Suppressor macrophage treated with lipopolysaccharide for 4 hours (primary cell): ENCODE measurements around the gene ZDHHC17.
"Not testable (repeated sequence)": the region's sequence is repeated elsewhere in the genome, so short reads cannot be mapped to it uniquely, and the experiment has no call there.

ENCODE experiments used
- DNase-seq: peaks from one replicate; pipeline ENCODE4 v3.0.0-alpha.2; 2020

The ZDHHC17 gene, protein sequence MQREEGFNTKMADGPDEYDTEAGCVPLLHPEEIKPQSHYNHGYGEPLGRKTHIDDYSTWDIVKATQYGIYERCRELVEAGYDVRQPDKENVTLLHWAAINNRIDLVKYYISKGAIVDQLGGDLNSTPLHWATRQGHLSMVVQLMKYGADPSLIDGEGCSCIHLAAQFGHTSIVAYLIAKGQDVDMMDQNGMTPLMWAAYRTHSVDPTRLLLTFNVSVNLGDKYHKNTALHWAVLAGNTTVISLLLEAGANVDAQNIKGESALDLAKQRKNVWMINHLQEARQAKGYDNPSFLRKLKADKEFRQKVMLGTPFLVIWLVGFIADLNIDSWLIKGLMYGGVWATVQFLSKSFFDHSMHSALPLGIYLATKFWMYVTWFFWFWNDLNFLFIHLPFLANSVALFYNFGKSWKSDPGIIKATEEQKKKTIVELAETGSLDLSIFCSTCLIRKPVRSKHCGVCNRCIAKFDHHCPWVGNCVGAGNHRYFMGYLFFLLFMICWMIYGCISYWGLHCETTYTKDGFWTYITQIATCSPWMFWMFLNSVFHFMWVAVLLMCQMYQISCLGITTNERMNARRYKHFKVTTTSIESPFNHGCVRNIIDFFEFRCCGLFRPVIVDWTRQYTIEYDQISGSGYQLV

DNA sequence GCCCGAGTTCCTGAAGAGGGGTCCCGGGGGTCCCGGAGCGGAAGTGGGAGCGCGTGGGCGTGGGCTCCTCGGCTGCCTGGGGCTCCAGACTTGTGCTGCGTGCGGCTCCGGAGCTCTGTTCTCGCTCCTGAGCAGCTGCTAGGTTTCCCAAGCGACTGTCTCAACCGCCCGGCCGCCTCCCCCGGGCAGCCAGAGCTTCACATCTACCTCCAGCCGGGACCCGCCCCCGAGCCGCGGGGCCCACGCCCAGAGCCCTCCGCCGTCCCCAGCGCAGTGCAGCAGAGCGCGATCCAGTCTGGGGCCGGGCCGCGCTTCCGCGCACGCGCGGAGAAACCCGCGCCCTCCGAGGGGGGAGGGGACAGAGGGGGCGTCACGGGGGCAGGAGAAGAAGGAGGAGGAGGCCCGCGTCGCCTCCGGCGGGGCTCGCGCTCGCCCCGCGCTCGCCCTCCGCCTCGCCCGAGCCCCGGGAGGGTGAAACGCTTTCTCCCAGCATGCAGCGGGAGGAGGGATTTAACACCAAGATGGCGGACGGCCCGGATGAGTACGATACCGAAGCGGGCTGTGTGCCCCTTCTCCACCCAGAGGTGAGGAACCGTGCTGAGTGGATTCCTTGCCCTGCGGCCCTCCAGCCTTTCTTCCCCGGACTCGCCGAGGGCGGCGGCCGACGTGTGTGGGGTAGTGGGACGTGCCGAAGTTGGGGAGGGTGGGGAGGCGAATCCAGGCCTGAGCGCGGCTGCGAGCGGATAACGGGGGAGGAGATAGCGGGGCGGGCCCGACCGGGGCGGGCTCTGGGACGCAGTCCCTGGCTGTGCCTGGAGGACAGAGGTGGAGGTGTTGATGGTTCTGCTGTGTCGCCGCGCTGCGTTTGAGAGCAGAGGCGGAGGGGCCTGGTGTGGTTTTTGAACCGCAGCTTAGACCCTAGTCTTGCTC, at the start of gene ZDHHC17:
Gene ZDHHC17, plus strand, starts transcription at position 370 of the 930 bp plus-strand sequence. Its CDS starts 122 bp downstream, at position 492.
- peak; percentile 90 for DNase-seq

DNA sequence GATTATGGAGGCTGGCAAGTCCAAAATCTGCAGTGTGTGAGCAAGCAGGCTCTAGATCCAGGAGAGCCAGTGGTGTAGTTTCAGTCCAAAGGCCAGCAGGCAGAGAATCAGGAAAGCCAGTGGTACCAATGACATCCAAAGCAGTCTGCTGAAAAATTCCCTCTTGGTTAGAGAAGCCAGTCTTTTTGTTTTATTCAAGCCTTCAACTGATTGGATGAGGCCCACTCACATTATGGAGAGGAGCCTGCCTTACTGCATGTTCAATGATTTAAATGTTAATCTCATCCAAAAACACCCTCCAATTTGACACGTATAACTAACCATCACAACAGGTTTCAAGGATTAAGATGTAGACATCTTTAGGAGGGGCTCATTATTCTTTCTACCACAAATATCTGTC, 49.5 kb upstream of the ZDHHC17 start:
- no peak for DNase-seq

DNA sequence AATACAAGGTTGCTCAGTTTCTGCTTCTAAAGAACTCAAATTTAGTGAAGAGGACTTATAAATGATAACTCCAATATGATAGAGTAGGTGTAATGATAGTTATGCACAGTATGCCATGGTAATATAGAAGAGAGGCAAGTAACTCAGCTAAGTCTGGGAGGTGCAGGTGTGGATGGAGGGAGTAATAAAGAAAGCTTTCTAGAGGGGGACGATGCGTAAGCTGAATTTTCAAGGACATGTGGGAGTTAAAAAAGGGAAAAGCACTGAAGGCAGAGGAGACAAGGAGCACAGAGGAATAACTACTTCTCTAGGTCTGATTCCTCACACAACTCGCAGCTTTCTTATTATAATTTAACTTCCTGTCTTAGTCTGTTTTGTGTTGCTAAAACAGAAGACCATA, 49.1 kb upstream of the ZDHHC17 start:
- DNase-seq, result no peak

DNA sequence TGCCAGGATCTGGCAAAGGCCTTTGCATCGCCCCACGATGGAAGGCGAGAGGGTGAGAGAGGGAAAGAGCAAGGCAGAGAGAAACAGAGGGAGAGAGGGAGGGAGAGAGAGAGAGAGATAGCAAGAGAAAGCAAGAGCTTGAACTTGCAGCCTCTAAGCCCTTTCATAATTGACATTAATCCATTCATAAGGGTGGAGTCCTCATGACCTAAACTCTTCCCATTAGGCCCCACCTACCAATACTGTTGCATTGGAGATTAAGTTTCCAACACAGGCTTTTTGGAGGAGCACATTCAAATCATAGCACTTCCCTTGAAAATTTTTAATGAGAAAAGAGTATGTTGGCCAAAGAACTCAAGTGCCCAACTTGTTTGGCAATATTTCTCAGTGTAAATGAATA, 48.6 kb upstream of the ZDHHC17 start:
- DNase-seq, result no peak

DNA sequence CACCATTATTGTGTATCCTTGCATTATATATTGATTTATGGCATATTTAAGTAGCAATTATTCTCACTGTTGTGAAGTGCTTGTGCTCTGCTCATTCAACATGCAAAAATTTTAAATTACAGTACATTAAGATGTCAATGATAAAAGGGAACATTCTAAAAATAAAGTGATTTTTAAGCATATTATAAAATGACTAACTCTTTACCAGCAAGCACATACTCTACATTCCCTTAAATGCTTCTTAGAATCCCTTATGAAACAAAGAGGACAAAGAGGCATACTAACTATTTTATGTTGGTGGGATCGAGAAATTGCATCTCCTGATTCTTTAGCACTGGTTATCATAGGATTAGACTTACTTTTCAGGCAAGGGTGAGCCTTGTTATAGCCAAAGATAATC, 46.6 kb upstream of the ZDHHC17 start:
- DNase-seq, result no peak

DNA sequence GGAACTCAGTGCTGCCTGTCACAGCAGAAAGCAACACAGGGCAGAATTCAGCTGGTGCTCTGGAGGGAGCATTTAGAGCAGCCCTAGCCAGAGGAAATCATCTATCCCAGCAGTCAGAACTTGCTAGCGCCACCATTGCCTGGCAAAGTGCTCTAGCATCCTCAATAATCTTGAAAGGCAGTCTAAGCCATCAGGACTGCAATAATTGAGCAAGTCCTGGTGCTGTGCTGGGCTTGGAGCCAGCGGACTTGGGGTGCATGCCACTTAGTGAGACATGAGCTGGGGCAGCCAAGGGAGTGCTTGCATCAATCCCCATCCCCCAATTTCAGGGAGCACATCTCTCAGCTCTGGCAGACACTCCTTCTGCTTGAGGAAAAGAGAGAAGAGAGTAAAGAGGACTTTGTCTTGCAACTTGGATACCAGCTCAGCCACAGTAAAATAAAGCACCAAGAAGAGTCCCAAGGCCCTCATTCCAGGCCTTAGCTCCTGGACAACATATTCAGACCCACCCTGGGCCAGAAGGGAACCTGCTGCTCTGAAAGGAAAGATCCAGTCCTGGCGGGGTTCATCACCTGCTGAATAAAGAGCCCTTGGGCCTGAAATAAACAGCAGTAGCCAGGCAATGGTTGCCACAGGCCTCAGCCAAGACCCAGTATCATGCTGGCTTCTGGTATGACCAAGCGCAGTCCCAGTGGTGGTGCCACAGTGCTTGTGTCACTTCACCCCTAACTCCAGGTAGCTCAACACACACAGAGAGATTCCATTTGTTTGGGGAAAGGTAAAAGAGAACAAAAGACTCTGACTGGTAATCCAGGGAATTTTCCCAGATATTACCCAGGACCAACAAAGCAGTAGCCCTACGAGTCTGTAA, 44.5 kb upstream of the ZDHHC17 start:
- DNase-seq, result no peak

DNA sequence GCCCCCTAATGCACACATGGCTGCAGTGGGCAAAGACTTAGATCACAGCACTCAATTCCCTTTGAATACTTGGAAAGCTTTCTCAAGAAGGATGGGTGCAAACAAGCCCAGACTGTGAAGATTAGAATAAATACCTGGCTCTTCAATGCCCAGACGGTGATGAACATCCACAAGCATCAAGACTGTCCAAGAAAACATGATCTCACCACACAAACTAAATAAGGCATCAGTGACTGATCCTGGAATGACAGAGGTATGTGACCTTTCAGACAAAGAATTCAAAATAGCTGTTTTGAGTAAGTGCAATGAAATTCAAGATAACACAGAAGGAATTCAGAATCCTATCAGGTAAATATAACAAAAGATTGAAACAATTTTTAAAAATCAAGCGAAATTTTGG, 43.8 kb upstream of the ZDHHC17 start:
- no peak for DNase-seq

DNA sequence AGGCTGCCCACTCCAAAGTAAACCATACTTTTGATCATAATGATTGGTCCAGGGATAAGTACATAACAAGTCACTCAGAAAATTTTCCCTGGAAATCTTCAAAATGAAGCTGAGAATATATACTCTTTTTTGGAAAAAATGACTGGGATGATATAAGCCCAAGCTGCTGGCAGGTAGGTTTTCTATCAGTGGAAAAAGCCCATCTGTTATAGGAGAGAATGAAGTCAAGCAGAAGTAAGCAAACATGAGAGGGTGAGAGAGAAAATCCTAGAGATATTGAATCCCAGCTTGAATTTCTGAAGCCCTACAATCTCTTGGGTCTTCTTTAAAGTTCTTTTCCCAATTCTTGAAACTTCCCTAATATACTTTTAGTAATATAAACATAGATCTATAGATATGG, 37.3 kb upstream of the ZDHHC17 start:
- DNase-seq, result no peak

DNA sequence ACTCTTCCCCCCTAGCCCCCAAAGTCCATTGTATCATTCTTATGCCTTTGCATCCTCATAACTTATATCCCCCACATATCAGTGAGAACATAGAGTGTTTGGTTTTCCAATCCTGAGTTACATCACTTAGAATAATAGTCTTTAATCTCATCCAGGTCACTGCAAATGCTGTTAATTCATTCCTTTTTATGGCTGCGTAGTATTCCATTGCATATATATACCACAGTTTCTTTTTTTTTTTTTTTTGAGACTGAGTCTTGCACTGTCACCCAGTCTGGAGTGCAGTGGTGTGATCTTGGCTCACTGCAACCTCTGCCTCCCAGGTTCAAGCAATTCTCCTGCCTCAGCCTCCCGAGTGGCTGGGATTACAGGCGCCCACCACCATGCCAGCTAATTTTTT, 31.7 kb upstream of the ZDHHC17 start:
- not testable (repeated sequence) for DNase-seq

DNA sequence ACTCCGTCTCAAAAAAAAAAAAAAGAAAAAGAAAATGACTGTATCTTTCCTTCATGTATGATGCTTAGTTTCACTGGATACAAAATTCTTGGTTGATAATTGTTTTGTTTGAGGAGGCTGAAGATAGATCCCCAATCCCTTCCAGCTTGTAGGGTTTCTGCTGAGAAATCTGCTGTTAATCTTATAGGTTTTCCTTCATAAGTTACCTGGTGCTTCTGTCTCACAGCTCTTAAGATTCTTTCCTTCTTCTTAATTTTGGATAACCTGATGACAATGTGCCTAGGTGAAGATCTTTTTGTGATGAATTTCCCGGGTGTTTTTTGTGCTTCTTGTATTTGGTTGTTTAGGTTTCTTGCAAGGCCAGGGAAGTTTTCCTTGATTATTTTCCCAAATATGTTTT, 26.2 kb upstream of the ZDHHC17 start:
- not testable (repeated sequence) for DNase-seq

DNA sequence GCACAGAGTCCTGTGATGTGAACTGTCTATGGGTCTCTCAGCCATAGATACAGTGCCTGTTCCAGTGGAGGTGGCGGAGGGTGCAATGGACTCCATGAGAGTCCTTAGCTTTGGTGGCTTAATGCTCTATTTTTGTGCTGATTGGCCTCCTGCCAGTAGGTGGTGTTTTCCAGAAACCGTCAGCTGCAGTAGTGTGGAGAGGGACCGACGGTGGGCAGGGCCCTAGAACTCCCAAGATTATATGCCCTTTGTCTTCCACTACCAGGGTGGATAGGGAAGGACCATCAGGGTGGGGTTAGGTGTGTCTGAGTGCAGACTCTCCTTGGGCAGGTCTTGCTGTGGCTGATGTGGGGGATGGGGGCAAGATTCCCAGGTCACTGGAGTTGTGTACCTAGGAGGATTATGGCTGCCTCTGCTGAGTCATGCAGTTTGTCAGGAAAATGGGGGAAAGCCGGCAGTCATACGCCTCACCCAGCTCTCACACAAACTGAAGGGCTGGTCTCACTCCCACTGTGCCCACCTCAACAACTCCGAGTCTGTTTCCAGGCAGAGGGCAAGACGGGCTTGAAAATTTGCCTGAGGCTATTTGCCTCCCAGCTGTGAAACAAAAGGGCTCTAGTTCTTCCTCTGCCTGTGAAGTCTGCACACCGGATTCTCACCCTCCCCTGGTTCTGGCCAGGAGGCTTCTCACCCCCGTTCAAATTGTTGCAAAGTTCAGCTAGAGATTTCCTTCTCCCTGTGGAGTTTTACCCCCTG, 24.9 kb upstream of the ZDHHC17 start:
- no peak for DNase-seq

DNA sequence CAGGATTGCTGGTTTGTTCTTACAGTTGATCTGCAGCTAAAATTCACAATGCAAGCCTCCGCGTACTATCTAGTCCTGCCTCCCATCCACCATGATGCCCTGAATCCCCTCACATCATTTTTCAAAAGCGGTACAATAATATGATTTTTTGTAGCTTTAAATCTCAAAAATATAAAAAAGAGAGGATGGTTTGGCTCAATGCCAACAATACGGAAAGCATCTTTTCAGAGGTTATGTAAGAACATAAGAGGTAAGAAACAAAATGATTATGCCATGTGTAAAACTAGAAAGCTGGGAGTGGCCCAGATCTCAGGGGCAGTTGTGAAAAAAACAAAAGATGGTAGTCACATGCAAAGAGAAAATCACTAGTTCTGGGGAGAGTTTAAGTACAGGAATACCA, 24.0 kb upstream of the ZDHHC17 start:
- no peak for DNase-seq

DNA sequence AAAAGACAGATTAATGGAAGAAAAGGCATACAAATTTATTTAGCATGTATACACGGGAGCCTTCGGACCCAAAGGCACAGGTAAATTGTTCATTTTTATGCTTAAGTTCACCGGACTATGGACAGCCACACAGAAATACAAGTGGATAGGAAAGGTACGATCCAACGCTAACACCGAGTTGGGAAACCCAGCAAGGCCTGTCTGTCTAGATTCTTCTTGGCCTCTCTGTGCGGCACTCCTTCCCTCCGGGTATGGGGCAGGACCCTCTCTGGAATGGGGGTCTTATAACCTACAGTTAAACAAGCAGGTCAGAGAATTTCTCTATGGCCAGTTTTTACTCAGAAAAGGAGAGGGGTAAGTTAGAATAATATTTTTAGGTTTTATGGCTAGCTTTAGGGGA, 23.4 kb upstream of the ZDHHC17 start:
- DNase-seq, result no peak

DNA sequence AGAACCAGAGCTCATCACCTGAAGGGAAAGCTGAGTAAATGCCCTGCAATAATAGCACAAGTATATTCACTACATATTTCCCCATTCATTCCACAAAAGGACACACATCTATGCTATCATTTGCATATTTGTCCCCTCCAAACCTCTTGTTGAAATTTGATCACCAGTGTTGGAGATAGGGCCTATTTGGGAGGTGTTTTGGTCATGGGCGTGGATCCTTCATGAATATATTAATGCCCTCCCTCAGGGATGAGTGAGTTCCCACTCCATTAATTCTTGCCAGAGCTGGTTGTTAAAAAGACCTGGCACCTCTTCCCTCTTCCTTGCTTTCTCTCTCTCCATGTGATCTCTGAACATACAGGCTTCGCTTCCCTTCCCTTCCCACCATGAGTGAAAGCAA, 18.6 kb upstream of the ZDHHC17 start:
- no peak for DNase-seq

DNA sequence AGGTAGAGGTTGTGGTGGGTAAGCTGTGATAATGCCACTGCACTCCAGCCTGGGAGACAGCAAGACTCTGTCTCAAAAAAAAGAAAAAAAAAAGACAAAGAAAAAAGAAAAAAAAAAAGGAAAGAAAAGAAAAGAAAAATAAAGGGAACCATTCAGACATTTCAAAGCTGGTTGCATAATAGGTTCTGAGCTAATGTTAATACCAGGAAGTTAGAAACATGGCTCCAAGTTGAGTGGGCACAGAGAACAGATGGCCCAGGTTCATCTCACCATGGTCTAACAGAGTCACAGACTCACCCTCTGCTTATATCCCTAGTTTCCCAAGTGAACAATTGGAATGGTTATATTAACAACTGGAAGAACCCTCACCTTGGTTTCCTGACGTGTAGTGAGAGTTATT, 17.4 kb upstream of the ZDHHC17 start:
- DNase-seq, result peak; percentile 30

DNA sequence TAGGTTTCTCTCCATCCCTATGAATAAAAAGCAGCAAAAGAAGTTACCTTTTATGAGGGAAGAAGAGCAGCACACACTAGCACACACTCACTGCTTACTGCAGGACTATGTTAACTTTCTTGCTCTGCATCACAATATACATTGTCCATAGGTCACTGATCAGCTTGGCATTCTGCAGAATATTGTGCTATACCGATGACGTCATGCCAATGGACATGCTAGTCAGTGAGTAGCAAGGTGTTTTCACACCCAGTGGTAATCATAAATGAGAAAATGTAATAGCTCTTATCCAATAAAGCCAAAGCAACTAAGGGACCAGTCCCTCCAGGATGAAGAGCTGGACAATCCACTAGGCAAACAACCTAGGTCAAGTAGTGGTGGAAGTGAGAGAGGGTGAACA, 16.7 kb upstream of the ZDHHC17 start:
- no peak for DNase-seq

DNA sequence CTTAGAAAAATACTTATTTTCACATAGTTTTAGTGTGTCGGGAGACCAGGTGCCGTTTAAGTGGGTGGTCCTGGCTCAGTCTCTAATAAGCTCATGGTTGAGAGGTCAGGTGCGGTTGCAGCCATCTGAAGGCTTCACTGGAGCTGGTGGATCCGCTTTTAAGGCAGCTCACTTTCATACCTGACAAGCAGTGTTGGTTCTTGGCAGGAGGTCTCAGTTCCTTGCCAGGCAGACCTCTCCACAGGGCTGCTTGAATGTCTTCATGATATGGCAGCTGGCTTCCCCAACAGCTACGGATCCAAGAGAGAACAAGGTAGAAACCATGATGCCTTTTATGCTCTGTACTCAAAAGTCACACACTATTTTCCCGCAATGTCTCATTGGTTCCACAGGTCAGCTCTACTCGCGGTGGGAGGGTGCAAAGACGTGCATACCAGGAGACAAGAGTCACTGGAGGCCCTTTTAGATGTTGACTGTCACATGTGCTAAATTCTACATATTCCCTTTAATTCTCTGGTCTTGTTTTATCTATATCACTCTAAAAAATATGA, 8.0 kb upstream of the ZDHHC17 start:
- DNase-seq, result no peak

DNA sequence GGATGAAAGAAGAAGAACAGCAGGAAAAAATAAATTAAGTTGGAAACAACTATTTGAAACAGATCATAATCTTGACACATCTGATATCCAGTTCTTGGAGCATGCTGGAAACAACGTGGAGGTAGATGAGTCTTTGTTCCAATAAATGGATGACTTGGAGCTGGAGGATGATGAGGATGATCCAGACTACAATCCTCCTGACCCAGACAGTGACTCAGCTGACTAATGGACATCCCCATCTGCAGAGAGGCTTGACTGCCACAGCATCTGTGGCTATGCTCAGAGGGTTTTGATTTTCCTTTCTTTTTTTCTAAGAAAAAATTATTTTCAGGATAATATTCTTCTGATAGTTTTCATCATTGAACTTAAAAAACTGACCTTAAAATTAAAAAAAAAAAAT, 6.2 kb upstream of the ZDHHC17 start:
- no peak for DNase-seq

DNA sequence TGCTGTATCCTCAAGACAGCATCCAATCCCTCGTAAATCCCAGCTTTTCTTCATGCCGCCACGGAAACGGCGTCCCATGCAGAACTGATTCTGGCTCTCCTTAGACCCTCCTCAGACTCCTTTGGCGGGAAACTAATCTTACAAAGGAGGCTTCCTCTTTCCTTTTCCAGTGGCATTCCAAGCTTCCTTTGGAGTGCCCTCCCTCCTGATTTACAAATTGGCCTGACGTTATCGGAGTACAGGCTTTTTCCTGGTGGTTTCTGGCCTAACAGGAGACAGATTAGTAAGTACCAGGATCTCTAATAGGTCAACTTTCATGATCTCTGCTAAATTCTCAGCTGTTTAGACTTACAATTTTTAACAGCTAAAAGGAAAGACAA, 1.3 kb upstream of the ZDHHC17 start:
- no peak for DNase-seq

DNA sequence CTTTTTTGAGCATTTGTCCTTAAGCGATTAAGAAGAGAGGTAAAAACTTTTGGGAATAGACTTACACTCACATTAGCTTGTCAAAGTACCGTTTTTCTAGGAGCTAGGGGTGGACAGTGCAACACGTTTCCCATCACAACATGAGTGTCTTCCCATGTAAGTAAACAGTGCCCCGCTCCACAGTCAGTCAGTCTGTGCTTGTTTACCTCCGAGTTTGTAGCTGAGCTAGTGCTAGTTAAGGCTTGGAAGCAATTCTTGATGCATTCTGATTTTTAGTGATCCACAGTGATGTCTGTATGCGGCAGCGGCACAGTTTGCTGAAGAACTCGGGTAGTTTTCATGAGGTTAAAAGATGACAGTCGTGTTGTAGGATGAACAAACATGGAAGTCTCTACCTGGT, 941 bp downstream of the ZDHHC17 start:
- DNase-seq, result no peak

DNA sequence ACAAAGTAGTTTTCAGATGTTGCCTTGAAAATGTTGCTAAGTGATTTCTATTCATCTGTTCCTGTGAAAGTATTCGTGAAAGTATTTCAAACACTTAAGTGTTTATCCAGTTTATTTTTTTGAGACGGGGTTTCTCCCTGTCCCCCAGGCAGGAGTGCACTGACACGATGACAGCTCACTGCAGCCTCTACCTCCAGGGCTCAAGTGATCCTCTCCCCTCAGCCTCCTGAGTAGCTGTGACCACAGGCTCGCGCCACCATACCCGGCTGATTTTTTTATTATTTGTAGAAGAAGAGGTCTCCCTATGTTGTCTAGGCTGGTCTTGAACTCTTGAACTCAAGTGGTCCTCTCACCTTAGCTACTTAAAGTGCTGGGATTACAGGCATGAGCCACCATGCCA, 1.7 kb downstream of the ZDHHC17 start:
- no peak for DNase-seq

DNA sequence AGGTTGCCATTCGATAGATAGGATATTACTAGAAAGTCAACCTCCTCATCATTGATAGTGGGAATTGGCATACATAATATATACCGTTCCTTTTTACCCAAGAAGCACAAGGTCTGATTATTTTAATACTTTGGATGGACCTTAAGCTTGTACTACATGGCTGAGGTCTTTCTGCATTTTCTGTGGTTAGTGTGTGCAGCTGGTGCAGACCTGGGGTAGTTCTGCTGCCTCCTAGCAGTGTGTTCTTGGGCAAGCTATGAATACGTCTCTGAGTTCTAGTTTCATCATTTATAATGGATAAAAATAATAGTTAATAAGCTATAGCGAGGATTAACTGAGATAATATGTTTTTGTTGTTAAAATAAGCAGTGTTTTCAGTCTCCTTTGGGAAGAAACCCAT, 2.2 kb downstream of the ZDHHC17 start:
- no peak for DNase-seq
